ENCODE measurements around the gene TOX2.

Gene TOX2

DNA sequence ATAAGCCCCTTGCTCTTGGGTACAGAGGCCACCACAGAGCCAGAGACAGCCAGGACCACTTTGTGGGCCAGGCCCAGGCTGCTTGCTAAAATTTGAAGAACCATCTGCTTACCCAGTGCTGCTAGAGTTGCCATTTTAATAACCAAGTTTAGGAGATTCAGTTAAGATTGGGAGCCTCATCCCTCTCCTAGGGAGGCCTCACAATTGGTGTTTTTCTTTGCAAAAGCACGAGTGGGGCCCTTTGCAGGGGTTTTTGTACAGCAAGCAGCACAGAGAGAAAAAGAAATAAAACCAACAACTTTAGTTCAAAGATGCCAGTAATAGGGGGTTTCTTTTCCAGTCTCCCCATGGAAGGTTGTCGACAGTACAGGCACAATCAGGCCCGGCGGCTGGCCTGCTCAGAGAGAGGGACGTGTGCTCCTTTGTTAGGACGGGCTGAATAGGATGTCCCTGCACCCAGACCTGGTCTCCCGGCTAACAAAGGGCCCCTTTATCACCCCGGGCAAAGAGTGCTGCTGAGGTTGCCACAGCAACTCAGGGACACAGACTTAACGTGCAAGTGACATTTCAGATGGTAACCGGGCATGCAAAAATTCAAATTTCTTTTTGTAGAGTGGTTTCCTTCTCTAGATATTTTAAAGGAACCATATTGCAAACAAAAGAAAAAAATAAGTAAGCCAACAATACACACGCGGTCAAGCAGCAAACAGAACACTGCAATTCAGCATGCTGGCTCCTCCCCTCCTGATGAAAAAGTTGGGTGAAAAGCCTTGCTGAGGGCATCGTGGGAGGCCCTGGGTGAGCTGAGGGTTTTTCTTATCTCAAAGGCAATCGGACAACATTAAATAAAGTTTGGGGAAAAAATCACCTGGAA is 10.5 kb upstream of the TOX2 start:
- H3K9ac ChIP-seq (ENCODE audit: low read length), result no peak overlapping the region
- H3K4me1 ChIP-seq (ENCODE audit: control insufficient read depth, insufficient read depth, low read length), result no peaks in the 10 kb centered on the region
- H3K27me3 ChIP-seq (ENCODE audit: control insufficient read depth, insufficient read depth, low read length), result no peaks in the 10 kb centered on the region
- no peaks in the 10 kb centered on the region for H3K9me3 ChIP-seq (ENCODE audit: control insufficient read depth, low read length)
- H3K4me3 ChIP-seq (ENCODE audit: low read length), result no peak overlapping the region
- H3K36me3 ChIP-seq (ENCODE audit: control insufficient read depth, insufficient read depth, low read length), result no peaks in the 10 kb centered on the region

DNA sequence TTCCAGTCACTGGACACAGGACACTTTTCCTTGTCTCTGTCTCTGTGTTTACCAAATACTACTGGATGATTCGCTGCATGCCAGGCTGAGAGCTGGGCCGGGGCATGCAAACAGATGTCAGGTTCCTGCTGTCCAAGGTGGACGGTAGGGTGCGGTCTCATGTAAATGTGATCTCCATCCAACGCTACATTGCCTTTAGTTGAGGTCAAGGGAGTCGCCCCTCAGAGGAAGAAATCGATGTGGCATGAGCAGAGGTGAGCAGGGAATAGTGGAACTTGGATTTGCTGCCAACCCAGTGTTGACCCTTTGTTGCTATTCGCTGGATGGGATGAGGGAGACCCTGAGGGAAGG is 9.8 kb upstream of the TOX2 start:
- H3K9ac ChIP-seq (ENCODE audit: low read length), result no peak overlapping the region

DNA sequence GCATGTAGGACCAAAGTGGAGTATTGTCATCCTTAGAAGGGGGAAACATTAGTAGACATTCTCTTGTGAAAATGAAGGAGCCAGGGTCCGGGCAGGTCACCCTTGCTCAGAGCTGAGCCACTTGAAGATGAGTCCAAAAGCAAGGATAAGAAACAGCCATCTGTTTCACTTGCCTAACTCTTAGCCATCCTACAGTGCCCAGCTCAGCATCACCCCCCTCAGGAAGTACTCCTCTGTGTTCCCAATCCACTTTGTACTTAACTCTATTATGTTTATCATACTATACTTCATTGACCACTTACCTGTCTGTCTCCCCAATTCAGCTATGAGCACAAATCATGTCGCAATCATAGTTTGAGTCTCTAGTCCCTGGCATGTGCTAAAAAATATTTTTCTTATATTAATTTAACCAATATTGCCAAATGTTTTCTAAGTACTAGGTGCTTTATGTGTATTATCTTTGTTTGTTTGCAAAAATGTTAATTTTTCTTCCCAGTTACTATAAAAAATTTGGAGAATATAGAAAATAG is 8.1 kb upstream of the TOX2 start:
- no peaks in the 10 kb centered on the region for H3K4me1 ChIP-seq (ENCODE audit: control insufficient read depth, insufficient read depth, low read length)
- H3K9me3 ChIP-seq (ENCODE audit: control insufficient read depth, low read length), result no peaks in the 10 kb centered on the region
- no peaks in the 10 kb centered on the region for H3K36me3 ChIP-seq (ENCODE audit: control insufficient read depth, insufficient read depth, low read length)
- peaks cover 3% of the 10 kb centered on the region for H3K27me3 ChIP-seq (ENCODE audit: control insufficient read depth, insufficient read depth, low read length)
- no peak overlapping the region for H3K9ac ChIP-seq (ENCODE audit: low read length)
- no peak overlapping the region for H3K4me3 ChIP-seq (ENCODE audit: low read length)

More for the DNA sequence above, 9.8 kb upstream of the TOX2 start:
- Histone ChIP-seq H3K4me3 (ENCODE audit: low read length) (no peak overlapping the region), H3K36me3 (ENCODE audit: control insufficient read depth, insufficient read depth, low read length) (no peaks in the 10 kb centered on the region), H3K9me3 (ENCODE audit: control insufficient read depth, low read length) (no peaks in the 10 kb centered on the region), H3K4me1 (ENCODE audit: control insufficient read depth, insufficient read depth, low read length) (no peaks in the 10 kb centered on the region), H3K27me3 (ENCODE audit: control insufficient read depth, insufficient read depth, low read length) (no peaks in the 10 kb centered on the region)

DNA sequence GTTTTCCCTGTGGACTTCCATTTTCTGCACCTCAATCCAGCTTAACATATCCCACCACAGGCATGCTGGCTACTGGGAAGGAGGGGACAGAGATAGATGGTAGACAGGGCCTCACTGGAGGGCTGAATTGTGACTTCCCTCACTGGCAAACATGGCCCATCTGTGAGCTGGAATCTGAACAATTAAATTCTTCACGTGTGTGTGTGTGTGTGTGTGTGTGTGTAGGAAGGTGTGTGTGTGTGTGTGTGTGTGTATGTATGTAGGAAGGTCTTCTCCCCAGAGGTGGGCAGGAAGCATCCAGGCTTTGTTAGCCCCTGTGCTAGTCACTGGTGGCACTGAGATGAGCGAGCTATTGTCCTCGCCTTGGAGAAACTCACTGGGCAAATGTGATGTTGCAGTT is 5.4 kb upstream of the TOX2 start:
- no peaks in the 10 kb centered on the region for H3K4me1 ChIP-seq (ENCODE audit: control insufficient read depth, insufficient read depth, low read length)
- H3K27me3 ChIP-seq (ENCODE audit: control insufficient read depth, insufficient read depth, low read length), result peaks cover 10% of the 10 kb centered on the region
- no peak overlapping the region for H3K9ac ChIP-seq (ENCODE audit: low read length)
- no peaks in the 10 kb centered on the region for H3K36me3 ChIP-seq (ENCODE audit: control insufficient read depth, insufficient read depth, low read length)
- H3K4me3 ChIP-seq (ENCODE audit: low read length), result no peak overlapping the region
- no peaks in the 10 kb centered on the region for H3K9me3 ChIP-seq (ENCODE audit: control insufficient read depth, low read length)

DNA sequence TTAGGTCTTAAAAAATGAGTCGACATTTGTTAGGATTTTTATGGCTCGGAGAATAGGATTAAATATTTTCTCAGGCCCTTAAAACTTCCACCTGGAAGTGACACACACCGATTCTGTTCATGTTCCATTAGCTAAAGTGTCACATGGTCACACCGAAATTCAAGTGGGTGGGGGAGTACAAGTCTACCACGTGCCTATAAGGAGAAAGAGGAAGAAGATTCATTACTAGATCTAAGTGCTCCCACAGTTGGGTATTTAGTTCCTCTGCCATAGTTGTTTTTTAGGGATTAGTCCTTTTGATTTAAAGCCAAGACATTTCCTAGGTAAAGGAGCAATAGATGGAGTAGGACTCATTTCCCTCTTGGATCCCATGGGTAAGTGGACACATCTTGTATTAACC is 4.9 kb upstream of the TOX2 start:
- H3K4me1 ChIP-seq (ENCODE audit: control insufficient read depth, insufficient read depth, low read length), result no peaks in the 10 kb centered on the region
- H3K9ac ChIP-seq (ENCODE audit: low read length), result no peak overlapping the region
- no peaks in the 10 kb centered on the region for H3K9me3 ChIP-seq (ENCODE audit: control insufficient read depth, low read length)
- no peak overlapping the region for H3K4me3 ChIP-seq (ENCODE audit: low read length)
- no peaks in the 10 kb centered on the region for H3K36me3 ChIP-seq (ENCODE audit: control insufficient read depth, insufficient read depth, low read length)
- H3K27me3 ChIP-seq (ENCODE audit: control insufficient read depth, insufficient read depth, low read length), result peaks cover 12% of the 10 kb centered on the region

DNA sequence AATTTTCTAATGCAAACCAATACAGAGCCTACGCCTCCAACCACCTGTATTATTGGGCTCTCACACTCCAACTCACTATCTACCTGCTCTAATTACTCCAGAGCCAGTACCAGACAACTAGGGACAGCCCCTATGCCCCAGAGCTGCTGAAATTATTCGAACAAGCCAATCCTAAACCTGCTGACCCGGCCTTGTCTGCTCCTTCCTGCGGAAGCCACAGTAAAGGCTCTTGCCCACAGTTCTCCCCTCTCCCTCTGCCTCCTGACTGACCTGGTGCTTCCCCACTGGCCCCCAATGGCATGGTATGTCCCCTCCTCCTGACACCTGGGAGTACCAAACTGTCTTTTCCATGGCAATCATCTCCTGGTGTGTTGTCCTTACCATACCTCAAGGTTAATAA is 4.1 kb upstream of the TOX2 start:
- Histone ChIP-seq H3K4me1 (ENCODE audit: control insufficient read depth, insufficient read depth, low read length) (peaks cover 4% of the 10 kb centered on the region), H3K9me3 (ENCODE audit: control insufficient read depth, low read length) (no peaks in the 10 kb centered on the region), H3K4me3 (ENCODE audit: low read length) (no peak overlapping the region), H3K9ac (ENCODE audit: low read length) (no peak overlapping the region), H3K36me3 (ENCODE audit: control insufficient read depth, insufficient read depth, low read length) (no peaks in the 10 kb centered on the region), H3K27me3 (ENCODE audit: control insufficient read depth, insufficient read depth, low read length) (peaks cover 20% of the 10 kb centered on the region)

DNA sequence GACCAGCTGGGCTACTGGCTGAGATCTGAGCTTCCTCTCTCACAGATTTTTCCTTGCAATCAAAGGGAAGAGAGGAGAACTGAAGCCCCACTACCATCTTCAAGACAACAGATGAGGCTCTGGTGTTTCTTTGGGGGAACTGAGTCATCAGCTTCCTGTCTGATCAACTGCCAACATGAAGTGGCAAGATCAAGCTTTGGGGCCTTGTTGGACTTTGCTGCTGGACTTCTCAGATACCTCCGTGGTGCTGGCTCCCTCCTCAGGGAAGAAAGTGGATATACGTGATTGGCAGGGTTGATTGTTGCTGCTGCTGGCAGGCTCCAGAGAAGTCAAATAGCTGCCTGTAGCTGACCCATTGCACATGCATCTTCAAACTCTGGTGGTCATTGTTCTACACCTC is 3.6 kb upstream of the TOX2 start:
- Histone ChIP-seq H3K36me3 (ENCODE audit: control insufficient read depth, insufficient read depth, low read length) (no peaks in the 10 kb centered on the region), H3K9me3 (ENCODE audit: control insufficient read depth, low read length) (no peaks in the 10 kb centered on the region), H3K4me1 (ENCODE audit: control insufficient read depth, insufficient read depth, low read length) (peaks cover 4% of the 10 kb centered on the region), H3K4me3 (ENCODE audit: low read length) (no peak overlapping the region), H3K27me3 (ENCODE audit: control insufficient read depth, insufficient read depth, low read length) (peaks cover 24% of the 10 kb centered on the region), H3K9ac (ENCODE audit: low read length) (no peak overlapping the region)

DNA sequence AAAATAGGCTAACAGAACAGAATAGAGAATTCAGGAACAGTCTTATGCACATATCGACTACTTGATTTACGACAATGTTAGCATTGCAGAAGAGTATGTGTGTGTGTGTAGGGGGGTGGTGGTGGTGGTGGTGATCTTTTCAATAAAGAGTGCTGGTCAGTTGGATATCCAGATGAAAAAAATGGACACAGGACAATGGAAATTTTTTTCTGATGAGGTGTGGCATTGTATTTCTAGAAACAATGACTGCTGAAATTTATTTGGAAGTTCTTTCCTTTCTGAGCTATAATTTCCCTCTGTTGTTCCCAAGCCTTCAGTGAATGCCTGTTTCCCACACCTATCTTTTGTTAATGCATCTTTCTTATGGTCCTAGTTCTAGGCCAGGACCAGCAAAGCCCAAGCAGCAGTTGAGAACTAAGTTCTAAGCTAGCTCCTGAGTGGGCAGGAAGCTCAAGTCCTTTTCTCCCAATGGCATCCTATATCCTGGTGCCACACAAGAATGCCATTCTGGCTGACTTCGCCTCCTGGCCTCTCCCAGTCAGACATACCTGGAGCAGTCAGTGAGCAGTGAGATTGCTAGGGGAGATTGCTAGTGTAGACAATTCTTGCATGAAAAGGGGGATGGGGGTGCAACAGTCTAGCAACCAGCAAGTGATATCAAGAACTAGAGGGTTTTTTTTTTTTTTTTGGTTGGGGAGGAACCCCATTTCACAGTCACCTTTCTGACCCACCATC is 1.2 kb upstream of the TOX2 start:
- H3K36me3 ChIP-seq (ENCODE audit: control insufficient read depth, insufficient read depth, low read length), result no peaks in the 10 kb centered on the region
- peaks cover 4% of the 10 kb centered on the region for H3K4me1 ChIP-seq (ENCODE audit: control insufficient read depth, insufficient read depth, low read length)
- peaks cover 40% of the 10 kb centered on the region for H3K27me3 ChIP-seq (ENCODE audit: control insufficient read depth, insufficient read depth, low read length)
- no peaks in the 10 kb centered on the region for H3K9me3 ChIP-seq (ENCODE audit: control insufficient read depth, low read length)
- no peak overlapping the region for H3K4me3 ChIP-seq (ENCODE audit: low read length)
- H3K9ac ChIP-seq (ENCODE audit: low read length), result no peak overlapping the region

DNA sequence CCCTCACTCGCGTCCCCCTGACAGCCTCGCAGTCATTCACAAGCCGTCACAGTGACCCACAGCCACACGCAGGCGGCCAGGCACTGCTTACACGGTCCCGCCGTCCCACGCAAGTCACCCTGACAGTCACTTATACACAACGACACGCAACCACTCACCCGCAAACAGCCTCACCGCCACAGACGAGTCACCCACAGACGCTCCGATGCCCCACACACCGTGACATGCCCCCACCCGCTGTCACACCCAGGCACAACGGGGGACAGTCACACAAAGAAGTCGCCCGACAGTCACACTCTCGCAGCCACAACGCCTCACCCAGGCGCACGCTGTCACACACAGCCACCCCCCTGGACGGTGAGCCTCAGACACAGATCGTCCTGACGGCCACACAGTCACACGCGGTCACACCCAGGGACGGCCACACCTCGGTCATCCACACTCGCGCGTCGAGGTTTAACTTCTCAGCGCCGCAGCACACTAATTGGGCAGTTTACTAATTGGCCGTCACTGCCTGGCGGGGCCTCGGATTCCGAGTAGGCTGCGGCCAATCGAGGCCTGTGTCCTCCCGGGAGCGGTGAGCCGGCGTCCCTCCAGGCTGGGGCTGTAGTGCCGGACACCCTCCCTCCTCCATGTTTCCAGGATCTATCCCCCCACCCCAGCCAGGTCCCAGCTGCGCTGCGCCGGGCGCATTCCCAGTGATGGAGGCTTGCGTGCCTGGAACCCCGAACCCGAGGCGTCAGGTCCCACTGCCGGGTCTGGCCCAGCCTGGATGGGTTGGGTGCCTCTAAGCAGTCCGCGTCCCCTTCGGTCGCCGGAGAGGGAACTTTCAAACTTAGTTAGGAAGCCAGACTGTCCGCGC is 790 bp downstream of the TOX2 start:
- H3K4me3 ChIP-seq (ENCODE audit: low read length), result no peak overlapping the region
- H3K27me3 ChIP-seq (ENCODE audit: control insufficient read depth, insufficient read depth, low read length), result peaks cover 40% of the 10 kb centered on the region
- peaks cover 4% of the 10 kb centered on the region for H3K4me1 ChIP-seq (ENCODE audit: control insufficient read depth, insufficient read depth, low read length)
- H3K9me3 ChIP-seq (ENCODE audit: control insufficient read depth, low read length), result no peaks in the 10 kb centered on the region
- no peaks in the 10 kb centered on the region for H3K36me3 ChIP-seq (ENCODE audit: control insufficient read depth, insufficient read depth, low read length)
- peak overlapping the region; percentile 26 for H3K9ac ChIP-seq (ENCODE audit: low read length)

DNA sequence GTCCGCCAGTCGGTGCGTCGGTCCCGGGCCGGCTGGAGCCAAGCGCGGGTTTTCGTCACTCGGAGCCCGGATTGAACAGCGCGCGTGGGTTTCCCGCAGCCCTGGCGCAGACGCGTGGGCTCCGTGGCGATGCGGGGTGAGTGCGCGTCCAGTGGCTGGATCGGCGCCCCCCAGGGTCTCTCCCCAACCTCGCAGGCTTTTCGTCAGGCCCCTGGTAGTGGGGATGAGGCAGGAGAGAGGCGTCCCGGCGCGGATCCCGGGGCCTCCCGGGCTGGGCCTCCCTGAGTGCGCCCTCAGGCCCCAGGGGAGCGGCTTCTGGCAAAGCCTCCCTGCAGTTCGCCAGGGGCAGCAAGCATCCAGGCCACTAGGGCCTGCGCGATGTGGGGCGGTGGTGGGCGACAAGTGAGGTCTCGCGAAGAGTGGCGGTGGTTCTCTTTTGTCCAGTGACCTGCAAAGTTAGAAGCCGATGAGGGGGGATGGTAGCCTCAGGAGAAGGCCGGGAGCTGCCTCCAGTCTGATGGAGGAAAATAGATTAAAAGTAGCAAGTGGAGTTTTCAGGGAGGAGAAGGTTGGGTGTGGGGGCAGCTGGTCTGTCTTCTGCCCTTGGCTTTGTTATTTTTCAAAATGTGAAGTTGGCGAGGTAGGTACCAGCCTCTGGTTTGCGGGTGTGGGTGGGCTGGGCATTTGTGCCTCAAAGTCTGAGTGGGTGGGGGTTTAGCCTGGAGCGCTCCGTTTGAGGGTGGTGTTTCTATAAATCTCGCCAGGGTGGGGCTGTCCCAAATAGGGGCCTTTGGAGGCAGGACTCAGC is 1.6 kb downstream of the TOX2 start:
- H3K36me3 ChIP-seq (ENCODE audit: control insufficient read depth, insufficient read depth, low read length), result no peaks in the 10 kb centered on the region
- H3K9me3 ChIP-seq (ENCODE audit: control insufficient read depth, low read length), result no peaks in the 10 kb centered on the region
- peaks cover 4% of the 10 kb centered on the region for H3K4me1 ChIP-seq (ENCODE audit: control insufficient read depth, insufficient read depth, low read length)
- H3K4me3 ChIP-seq (ENCODE audit: low read length), result no peak overlapping the region
- no peak overlapping the region for H3K9ac ChIP-seq (ENCODE audit: low read length)
- peaks cover 40% of the 10 kb centered on the region for H3K27me3 ChIP-seq (ENCODE audit: control insufficient read depth, insufficient read depth, low read length)

DNA sequence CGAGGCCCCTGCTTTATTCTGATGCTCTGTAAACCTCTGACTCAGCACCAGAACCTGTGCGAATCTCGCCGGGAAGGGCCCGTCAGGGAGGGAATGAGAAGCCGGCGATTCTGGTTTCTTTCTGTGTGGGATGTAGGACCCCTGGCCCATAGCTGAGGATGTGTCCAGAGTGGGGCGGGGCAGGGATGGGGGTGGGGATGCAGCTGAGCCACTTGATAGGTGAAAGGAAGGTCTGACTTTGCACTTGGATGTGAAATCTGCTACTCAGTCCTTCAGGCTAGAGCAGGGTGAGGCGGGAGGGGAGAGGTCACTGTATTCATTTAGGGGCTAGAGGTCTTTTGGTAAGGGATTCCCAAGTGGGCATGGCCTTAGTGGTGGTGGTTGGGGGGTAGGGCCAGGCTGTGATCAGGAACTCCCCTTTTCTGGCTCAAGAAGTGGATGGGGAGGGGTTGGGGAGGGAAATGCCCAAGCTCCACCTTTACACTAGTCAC is 2.3 kb downstream of the TOX2 start:
- peaks cover 4% of the 10 kb centered on the region for H3K4me1 ChIP-seq (ENCODE audit: control insufficient read depth, insufficient read depth, low read length)
- H3K4me3 ChIP-seq (ENCODE audit: low read length), result no peak overlapping the region
- no peaks in the 10 kb centered on the region for H3K36me3 ChIP-seq (ENCODE audit: control insufficient read depth, insufficient read depth, low read length)
- no peaks in the 10 kb centered on the region for H3K9me3 ChIP-seq (ENCODE audit: control insufficient read depth, low read length)
- no peak overlapping the region for H3K9ac ChIP-seq (ENCODE audit: low read length)
- peaks cover 37% of the 10 kb centered on the region for H3K27me3 ChIP-seq (ENCODE audit: control insufficient read depth, insufficient read depth, low read length)

Measured in mucosa of stomach (tissue), 1 donor.